HG03103 (cell line): Measurements from ENCODE around the gene SEPTIN10.
"Not testable (repeated sequence)": the region's sequence is repeated elsewhere in the genome, so short reads cannot be mapped to it uniquely, and the experiment has no call there.

Source experiments
- ATAC-seq: cut with Tn5 transposase; IDR thresholded peaks from one replicate; pipeline ENCODE4 v1.9.1; 2021; ENCODE audit warnings: low read depth; ENCODE audit not compliant: unreplicated experiment

SEPTIN10 gene

GRCh38 chr2:109613922-109614714, at the start of gene SEPTIN10, which contains the start of gene SOWAHC:
TSS of gene SEPTIN10 (minus strand) at chr2:109613966. CDS start at chr2:109613827, 139 bp downstream.
TSS of gene SOWAHC (plus strand) at chr2:109614364. CDS start at chr2:109614490, 126 bp downstream.
- ATAC-seq: peak; percentile 72

GRCh38 chr2:109662889-109663288, 49.1 kb upstream of the SEPTIN10 start:
- ATAC-seq: no peak

GRCh38 chr2:109660046-109660860, 46.5 kb upstream of the SEPTIN10 start:
- ATAC-seq: no peak

- ATAC-seq: no peak
Observed at GRCh38 chr2:109659396-109660045, 45.8 kb upstream of the SEPTIN10 start.

GRCh38 chr2:109655287-109655686, 41.5 kb upstream of the SEPTIN10 start:
- no peak for ATAC-seq

GRCh38 chr2:109654326-109655050, 40.7 kb upstream of the SEPTIN10 start:
- no peak for ATAC-seq

- ATAC-seq: no peak
Observed at GRCh38 chr2:109649736-109650695, 36.2 kb upstream of the SEPTIN10 start.

- ATAC-seq: no peak
Observed at GRCh38 chr2:109648041-109648527, 34.3 kb upstream of the SEPTIN10 start.

GRCh38 chr2:109647636-109648035, 33.9 kb upstream of the SEPTIN10 start:
- no peak for ATAC-seq

- ATAC-seq: no peak
Observed at GRCh38 chr2:109646961-109647360, 33.2 kb upstream of the SEPTIN10 start.

GRCh38 chr2:109645412-109646184, 31.8 kb upstream of the SEPTIN10 start:
- ATAC-seq: no peak

- ATAC-seq: no peak
Observed at GRCh38 chr2:109644571-109645275, 31.0 kb upstream of the SEPTIN10 start.

GRCh38 chr2:109640000-109640399, 26.2 kb upstream of the SEPTIN10 start:
- ATAC-seq: not testable (repeated sequence)

GRCh38 chr2:109638795-109639194, 25.0 kb upstream of the SEPTIN10 start:
- ATAC-seq: no peak

- peak; percentile 79 for ATAC-seq
Observed at GRCh38 chr2:109637749-109638570, 24.2 kb upstream of the SEPTIN10 start.

GRCh38 chr2:109636317-109636716, 22.6 kb upstream of the SEPTIN10 start:
- no peak for ATAC-seq
